Gastrocnemius medialis (tissue), 4 donors: ENCODE data around the gene VPS37C.

Experiments
- POLR2A ChIP-seq, 2 donors: fragments of 450-650 bp; IDR thresholded peaks; one replicate each; pipeline ENCODE4 v1.6.1; 2017; ENCODE audit warnings: antibody characterized with exemption in 2 of 2, mild to moderate bottlenecking in 2 of 2, moderate library complexity in 2 of 2
- TF ChIP-seq, protein P1 (sequence below), 5 experiments: fragments of 450-650 bp in 3 of 5; fragments of 200-600 bp in 2 of 5; sonication (generic) in 2 of 5; IDR thresholded peaks in 4 of 5; conservative IDR thresholded peaks in 1 of 5; 1 replicate in 4 of 5; 2 replicates in 1 of 5; pipeline ENCODE4 v1.5.1; 2016 to 2019; ENCODE audit warnings: antibody characterized with exemption in 5 of 5, mild to moderate bottlenecking in 3 of 5, moderate library complexity in 3 of 5

DNA sequence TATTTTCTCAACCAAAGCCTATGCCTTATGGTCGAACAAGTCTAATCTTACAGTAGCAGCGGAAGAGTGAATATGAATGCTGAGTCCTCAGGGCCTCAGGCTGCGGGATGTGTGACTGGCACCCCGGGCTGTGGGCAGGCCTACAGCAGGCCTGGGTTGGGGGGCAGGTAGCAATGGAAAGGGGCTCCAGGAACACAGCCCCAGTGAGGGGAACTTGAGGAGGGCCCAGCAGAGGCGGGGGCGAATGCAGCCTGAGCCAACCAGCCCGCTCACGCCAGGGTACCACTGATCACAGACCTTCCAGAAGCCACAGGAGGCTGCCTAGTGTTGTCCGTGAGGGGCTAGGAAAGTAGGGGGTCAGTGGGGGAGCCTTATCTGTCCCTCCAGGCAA, 70.2 kb downstream of the VPS37C start:
- TF ChIP-seq, protein P1, sequence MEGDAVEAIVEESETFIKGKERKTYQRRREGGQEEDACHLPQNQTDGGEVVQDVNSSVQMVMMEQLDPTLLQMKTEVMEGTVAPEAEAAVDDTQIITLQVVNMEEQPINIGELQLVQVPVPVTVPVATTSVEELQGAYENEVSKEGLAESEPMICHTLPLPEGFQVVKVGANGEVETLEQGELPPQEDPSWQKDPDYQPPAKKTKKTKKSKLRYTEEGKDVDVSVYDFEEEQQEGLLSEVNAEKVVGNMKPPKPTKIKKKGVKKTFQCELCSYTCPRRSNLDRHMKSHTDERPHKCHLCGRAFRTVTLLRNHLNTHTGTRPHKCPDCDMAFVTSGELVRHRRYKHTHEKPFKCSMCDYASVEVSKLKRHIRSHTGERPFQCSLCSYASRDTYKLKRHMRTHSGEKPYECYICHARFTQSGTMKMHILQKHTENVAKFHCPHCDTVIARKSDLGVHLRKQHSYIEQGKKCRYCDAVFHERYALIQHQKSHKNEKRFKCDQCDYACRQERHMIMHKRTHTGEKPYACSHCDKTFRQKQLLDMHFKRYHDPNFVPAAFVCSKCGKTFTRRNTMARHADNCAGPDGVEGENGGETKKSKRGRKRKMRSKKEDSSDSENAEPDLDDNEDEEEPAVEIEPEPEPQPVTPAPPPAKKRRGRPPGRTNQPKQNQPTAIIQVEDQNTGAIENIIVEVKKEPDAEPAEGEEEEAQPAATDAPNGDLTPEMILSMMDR (IDR thresholded peaks at IDR 0.05 in 4 of 5, conservative IDR thresholded peaks at IDR 0.05 in 1 of 5), result no peak
- TF ChIP-seq POLR2A (IDR thresholded peaks at IDR 0.05), result no peak
